GM23338 (cell line): ENCODE measurements around the gene XPO6. TPM values are rescaled to one million over a fixed set of nuclear protein-coding genes. Genes with fewer than 3 reads are reported as not detected.

Experiments
- ATAC-seq: fragments of 200-7000 bp; cut with Tn5 transposase; 3 replicates; pipeline ENCODE4 v1.9.1; 2020
- DNase-seq: peaks from one replicate; pipeline ENCODE4 v3.0.0-alpha.2; 2015; ENCODE audit warnings: low spot score
- H2AFZ ChIP-seq: fragments of 200-600 bp; sonication (generic); 2 replicates; pipeline ENCODE4 v1.8.0; 2016; ENCODE audit warnings: antibody characterized with exemption, mild to moderate bottlenecking, moderate library complexity
- H3F3A ChIP-seq: fragments of 200-600 bp; sonication (generic); replicated peaks from 2 replicates; pipeline ENCODE4 v1.8.0; 2017; ENCODE audit warnings: antibody characterized with exemption, mixed run types, low read depth
- H3K27ac ChIP-seq: fragments of 200-600 bp; sonication (generic); 2 replicates; pipeline ENCODE4 v1.6.1; 2016; ENCODE audit warnings: low read depth
- H3K27me3 ChIP-seq: fragments of 200-600 bp; sonication (generic); 2 replicates; pipeline ENCODE4 v1.8.0; 2016; ENCODE audit warnings: mild to moderate bottlenecking, mixed run types, moderate library complexity; ENCODE audit not compliant: insufficient read depth
- H3K36me3 ChIP-seq: fragments of 200-600 bp; sonication (generic); 2 replicates; pipeline ENCODE4 v1.8.0; 2016; ENCODE audit warnings: mild to moderate bottlenecking; ENCODE audit not compliant: insufficient read depth
- H3K4me1 ChIP-seq: fragments of 200-600 bp; sonication (generic); 2 replicates; pipeline ENCODE4 v1.8.0; 2016; ENCODE audit warnings: mild to moderate bottlenecking, moderate library complexity; ENCODE audit not compliant: insufficient read depth
- H3K4me2 ChIP-seq: fragments of 200-600 bp; sonication (generic); 2 replicates; pipeline ENCODE4 v1.7.1; 2017; ENCODE audit warnings: mixed run types
- H3K4me3 ChIP-seq: fragments of 200-600 bp; sonication (generic); 2 replicates; pipeline ENCODE4 v1.6.1; 2016; ENCODE audit warnings: mixed run types
- H3K79me2 ChIP-seq: fragments of 200-600 bp; sonication (generic); replicated peaks from 2 replicates; pipeline ENCODE4 v1.8.0; 2017; ENCODE audit warnings: mild to moderate bottlenecking; ENCODE audit not compliant: insufficient read depth
- H3K9me2 ChIP-seq: fragments of 200-600 bp; sonication (generic); 2 replicates; pipeline ENCODE4 v1.8.0; 2017; ENCODE audit not compliant: insufficient read depth
- H4K20me1 ChIP-seq: fragments of 200-600 bp; sonication (generic); replicated peaks from 2 replicates; pipeline ENCODE4 v1.8.0; 2017; ENCODE audit warnings: mild to moderate bottlenecking; ENCODE audit not compliant: insufficient read depth
- H3K27ac Mint-ChIP-seq: 2 replicates; pipeline ENCODE4 v1.8.0; 2020; ENCODE audit warnings: inconsistent platforms, mild to moderate bottlenecking, moderate library complexity, mixed read lengths
- H3K27me3 Mint-ChIP-seq: 3 replicates; pipeline ENCODE4 v1.8.0; 2022; ENCODE audit warnings: low read depth, mild to moderate bottlenecking, moderate library complexity, mixed read lengths, inconsistent platforms; ENCODE audit not compliant: insufficient read depth, poor library complexity
- H3K36me3 Mint-ChIP-seq: 3 replicates; pipeline ENCODE4 v1.8.0; 2021; ENCODE audit warnings: low read depth, mild to moderate bottlenecking, inconsistent platforms, moderate library complexity, mixed read lengths
- H3K4me1 Mint-ChIP-seq: 3 replicates; pipeline ENCODE4 v1.8.0; 2020; ENCODE audit warnings: mild to moderate bottlenecking, inconsistent platforms, mixed read lengths
- H3K4me3 Mint-ChIP-seq: 3 replicates; pipeline ENCODE4 v1.8.0; 2021; ENCODE audit warnings: moderate library complexity, mild to moderate bottlenecking, inconsistent platforms, mixed read lengths
- H3K9me3 Mint-ChIP-seq: 3 replicates; pipeline ENCODE4 v1.8.0; 2020; ENCODE audit warnings: moderate library complexity, mild to moderate bottlenecking, inconsistent platforms, mixed read lengths
- CREB1 ChIP-seq: fragments of 250-450 bp; sonication (Bioruptor Pico); IDR thresholded peaks from 2 replicates; pipeline ENCODE4 v1.5.0; 2020; ENCODE audit warnings: low read depth, mild to moderate bottlenecking, moderate library complexity
- CTCF ChIP-seq, 2 experiments: fragments of 200-600 bp in 1 of 2; sonication (generic) in 1 of 2; conservative IDR thresholded peaks; 2 replicates each; pipeline versions ENCODE4 v1.5.1 to v1.6.1; 2016 to 2017; ENCODE audit warnings: antibody characterized with exemption in 2 of 2, low read depth in 2 of 2, mild to moderate bottlenecking in 2 of 2, moderate library complexity in 1 of 2
- ETS1 ChIP-seq: IDR thresholded peaks from 2 replicates; pipeline ENCODE4 v1.6.1; 2016; ENCODE audit warnings: antibody characterized with exemption
- EZH2 ChIP-seq: fragments of 200-600 bp; sonication (generic); IDR thresholded peaks from one replicate; pipeline ENCODE4 v1.8.0; 2017; ENCODE audit warnings: antibody characterized with exemption, mild to moderate bottlenecking, low read depth; ENCODE audit not compliant: unreplicated experiment
- JUNB ChIP-seq: IDR thresholded peaks from one replicate; pipeline ENCODE4 v1.6.1; 2016; ENCODE audit warnings: antibody characterized with exemption; ENCODE audit not compliant: unreplicated experiment
- NANOG ChIP-seq: IDR thresholded peaks from 2 replicates; pipeline ENCODE4 v1.6.1; 2016; ENCODE audit warnings: antibody characterized with exemption, borderline replicate concordance
- POLR2AphosphoS5 ChIP-seq: IDR thresholded peaks from 2 replicates; pipeline ENCODE4 v1.6.1; 2016; ENCODE audit warnings: antibody characterized with exemption, low read depth
- REST ChIP-seq: IDR thresholded peaks from one replicate; pipeline ENCODE4 v1.6.1; 2018; ENCODE audit warnings: antibody characterized with exemption; ENCODE audit not compliant: unreplicated experiment
- ZNF331 ChIP-seq: fragments of 250-450 bp; sonication (Bioruptor Pico); IDR thresholded peaks from 2 replicates; pipeline ENCODE4 v1.5.0; 2020; ENCODE audit warnings: low read depth, mild to moderate bottlenecking, moderate library complexity
- ZNF462 ChIP-seq: fragments of 250-450 bp; sonication (Bioruptor Pico); IDR thresholded peaks from 2 replicates; pipeline ENCODE4 v1.5.0; 2020; ENCODE audit warnings: mild to moderate bottlenecking, moderate library complexity
- polyA plus RNA-seq: library from polyadenylated mRNA; unstranded; fragments of >200 nt; fragmentation: Nextera tagmentation; extraction: Ambion mirVana; gene quantifications from 2 replicates; pipeline ENCODE4 v1.2.1, GENCODE V29; 2016
- total RNA-seq: library from RNA; depleted of rRNA; stranded (reverse); fragments of >200 nt; shearing (Covaris generic); gene quantifications from 2 replicates; pipeline ENCODE4 v1.2.3, GENCODE V29; 2014

Gene XPO6
- total and polyA plus RNA-seq, 2 experiments from 2014 or later, result 83.9 to 178 TPM

- TF ChIP-seq JUNB (no peak), ETS1 (no peak), NANOG (no peak)
These were observed 139.7 kb downstream of the XPO6 start (continued) for GRCh38 chr16:28072087-28072486.

GRCh38 chr16:28069971-28070794 is 141.6 kb downstream of the XPO6 start:
- no peaks in the 10 kb centered on the region for H3K9me2 ChIP-seq
- peaks cover 6% of the 10 kb centered on the region; the same call in 1 of the 2 replicates for H3K27me3 ChIP-seq
- H3F3A ChIP-seq, result no peaks in the 10 kb centered on the region
- H4K20me1 ChIP-seq, result no peaks in the 10 kb centered on the region
- DNase-seq (no peak), ATAC-seq (peak; percentile 17)
- no peak overlapping the region for H3K4me2 ChIP-seq
- no peak overlapping the region for H3K27ac ChIP-seq
- H3K27me3 Mint-ChIP-seq, result peaks cover 8% of the 10 kb centered on the region
- no peaks in the 10 kb centered on the region for H3K4me1 Mint-ChIP-seq
- H3K36me3 Mint-ChIP-seq, result no peaks in the 10 kb centered on the region
- H3K4me3 Mint-ChIP-seq, result no peak overlapping the region
- H3K4me3 ChIP-seq, result no peak overlapping the region
- H3K4me1 ChIP-seq, result no peaks in the 10 kb centered on the region
- no peaks in the 10 kb centered on the region for H3K9me3 Mint-ChIP-seq
- no peak overlapping the region for H3K27ac Mint-ChIP-seq
- H2AFZ ChIP-seq, result no peak overlapping the region
- no peaks in the 10 kb centered on the region for H3K79me2 ChIP-seq
- H3K36me3 ChIP-seq, result no peaks in the 10 kb centered on the region
- no peak for TF ChIP-seq CREB1 (CRISPR knock-in tag)
- TF ChIP-seq CTCF (conservative IDR thresholded peaks at IDR 0.05; ENCODE audit: low read depth in 2 of 2), result no peak
- no peak for TF ChIP-seq POLR2AphosphoS5
- TF ChIP-seq ZNF331, result no peak
- TF ChIP-seq ZNF462 (CRISPR knock-in tag), result no peak
- no peak for TF ChIP-seq EZH2
- no peak for TF ChIP-seq ETS1
- TF ChIP-seq NANOG, result no peak
- TF ChIP-seq REST, result no peak
